Right renal pelvis (tissue), 4 donors: ENCODE measurements around the gene PTPN13. TPM values are rescaled to one million over a fixed set of nuclear protein-coding genes. Genes with fewer than 3 reads are reported as not detected.
"Not testable (repeated sequence)": the region's sequence is repeated elsewhere in the genome, so short reads cannot be mapped to it uniquely, and the experiment has no call there.

Experiments
- DNase-seq, 4 donors: peaks; one replicate each; pipeline ENCODE4 v3.0.0-alpha.2; 2013; ENCODE audit warnings: low read depth in 4 of 4, low spot score in 3 of 4, missing footprints in 1 of 4
- polyA plus RNA-seq, 4 donors: library from polyadenylated mRNA; unstranded; fragments of 120-200 nt; gene quantifications; one replicate each; pipeline ENCODE4 v1.2.1, GENCODE V29; 2013; ENCODE audit not compliant: insufficient read length in 4 of 4

Gene PTPN13
- polyA plus RNA-seq, 4 donors: 115 to 151 (median 139) TPM

DNA sequence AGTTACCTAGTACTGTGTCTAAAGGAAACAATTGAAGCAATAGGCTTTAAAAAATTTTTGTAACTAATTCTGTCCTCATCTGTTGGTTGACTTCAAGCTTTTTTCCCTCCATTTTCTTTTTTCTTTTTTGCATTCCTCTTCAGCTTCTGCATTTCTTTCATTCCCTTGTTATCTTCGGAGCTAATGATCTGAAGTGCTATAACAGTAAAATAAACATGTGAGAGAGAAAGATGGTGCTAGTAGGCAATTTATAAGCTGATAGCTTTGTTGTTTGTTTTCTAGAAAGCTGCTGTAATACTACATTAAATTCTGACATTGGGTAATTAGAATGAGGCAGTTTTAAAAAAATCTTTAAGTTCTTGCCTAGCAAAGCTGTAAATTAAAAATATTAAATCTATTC, 37.1 kb downstream of the PTPN13 start:
- no peak for DNase-seq

DNA sequence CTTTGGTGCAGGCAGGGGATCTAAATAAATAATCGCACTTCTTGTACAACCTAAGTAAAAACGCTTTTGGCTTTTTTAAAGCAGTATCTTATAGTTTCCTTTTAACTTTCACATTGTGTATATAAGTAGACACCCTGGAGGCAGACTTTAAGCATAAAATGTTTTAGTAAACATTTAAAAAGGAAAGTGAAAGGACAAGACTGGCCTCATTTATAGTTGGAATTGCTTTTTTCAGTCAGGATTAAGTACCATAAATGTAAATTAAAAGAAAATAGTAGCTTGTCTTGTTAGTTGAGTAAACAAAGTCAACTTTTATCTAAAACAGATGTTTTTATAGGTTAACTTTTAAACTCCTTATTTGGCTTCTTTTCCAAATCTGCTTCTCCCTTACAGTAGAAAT, 39.7 kb downstream of the PTPN13 start:
- peak in 1 of 4 donors; percentile 14 for DNase-seq

DNA sequence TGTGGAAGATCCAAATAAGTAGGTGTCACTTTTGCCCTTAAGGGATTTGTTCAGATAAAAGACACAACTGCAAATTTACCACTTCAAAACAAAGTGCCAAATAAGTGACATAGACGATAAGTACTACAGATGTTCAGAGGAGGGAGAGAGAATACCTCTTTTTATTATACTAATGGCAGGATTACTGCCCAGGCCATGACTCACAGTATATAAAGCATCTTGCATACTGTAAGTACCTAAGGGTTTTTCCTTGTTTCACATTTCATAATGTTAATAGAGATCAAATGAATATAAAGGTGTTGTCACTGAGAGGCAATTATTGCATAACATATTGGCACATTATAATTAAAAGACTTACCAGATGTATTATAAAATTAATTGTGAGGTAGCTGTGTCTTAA, 46.4 kb downstream of the PTPN13 start:
- DNase-seq: no peak

DNA sequence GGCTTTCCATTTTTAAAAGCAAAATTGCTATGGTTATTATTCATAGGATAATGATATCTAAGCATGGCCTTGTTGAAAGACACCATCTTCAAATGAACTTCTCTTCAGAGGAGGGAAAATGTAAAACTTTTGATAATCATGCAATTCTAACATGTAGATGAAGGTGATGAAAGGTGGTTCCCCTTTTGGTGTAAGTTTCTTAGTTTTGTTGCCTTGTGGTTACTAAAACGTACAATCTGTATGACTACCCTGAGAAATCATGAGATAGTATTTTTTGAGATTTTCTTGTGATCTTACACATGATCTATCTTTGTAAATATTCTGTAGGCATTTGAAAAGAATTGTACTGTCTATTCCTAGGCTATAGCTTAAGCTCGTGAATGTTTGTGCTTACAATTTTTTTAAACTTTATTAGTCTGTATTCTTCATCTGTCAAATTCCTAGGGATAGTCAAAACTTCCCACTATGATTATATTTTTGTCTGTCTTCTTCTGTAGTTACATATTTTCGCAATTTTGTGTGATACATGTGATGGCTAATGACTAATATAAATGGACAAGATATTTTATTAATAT, 47.5 kb downstream of the PTPN13 start:
- no peak for DNase-seq

DNA sequence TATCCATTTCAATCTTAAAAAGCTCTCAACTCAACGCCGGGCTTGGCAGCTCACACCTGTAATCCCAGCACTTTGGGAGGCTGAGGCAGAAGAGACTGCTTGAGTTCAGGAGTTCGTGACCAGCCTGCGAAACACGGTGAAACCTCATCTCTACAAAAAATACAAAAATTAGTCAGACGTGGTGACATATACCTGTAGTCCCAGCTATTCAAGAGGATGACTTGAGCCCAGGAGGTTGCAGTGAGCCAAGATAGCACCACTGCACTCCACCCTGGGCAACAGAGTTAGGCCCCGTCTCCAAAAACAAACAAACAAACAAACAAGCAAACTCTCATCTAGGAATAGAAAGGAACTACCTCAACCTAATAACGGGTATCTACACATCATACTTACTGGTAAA, 50.8 kb downstream of the PTPN13 start:
- DNase-seq: no peak

DNA sequence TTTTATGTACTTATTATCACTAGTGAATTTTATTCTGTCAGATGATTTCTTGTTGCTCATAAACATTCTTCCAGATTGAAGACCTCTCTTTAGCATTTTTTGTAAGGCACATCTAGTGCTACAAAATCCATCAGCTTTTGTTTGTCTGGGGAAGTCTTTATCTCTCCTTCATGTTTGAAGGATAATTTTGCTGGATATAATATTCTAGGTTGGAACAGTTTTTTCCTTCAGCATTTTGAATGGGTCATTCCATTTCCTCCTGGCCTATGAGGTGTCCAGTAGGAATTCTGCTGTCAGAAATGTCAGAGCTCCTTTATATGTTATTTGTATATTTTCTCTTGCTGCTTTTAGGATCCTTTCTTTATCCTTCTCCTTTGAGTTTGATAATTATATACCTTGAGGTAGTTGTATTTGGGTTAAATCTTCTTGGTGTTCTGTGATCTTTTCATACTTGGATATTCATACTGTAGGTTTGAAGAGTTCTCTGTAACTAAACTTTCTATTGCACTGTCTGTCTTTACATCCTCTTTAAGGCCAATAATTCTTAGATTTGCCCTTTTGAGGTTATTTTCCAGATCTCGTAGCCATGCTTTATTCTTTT, 58.3 kb downstream of the PTPN13 start:
- no peak for DNase-seq

DNA sequence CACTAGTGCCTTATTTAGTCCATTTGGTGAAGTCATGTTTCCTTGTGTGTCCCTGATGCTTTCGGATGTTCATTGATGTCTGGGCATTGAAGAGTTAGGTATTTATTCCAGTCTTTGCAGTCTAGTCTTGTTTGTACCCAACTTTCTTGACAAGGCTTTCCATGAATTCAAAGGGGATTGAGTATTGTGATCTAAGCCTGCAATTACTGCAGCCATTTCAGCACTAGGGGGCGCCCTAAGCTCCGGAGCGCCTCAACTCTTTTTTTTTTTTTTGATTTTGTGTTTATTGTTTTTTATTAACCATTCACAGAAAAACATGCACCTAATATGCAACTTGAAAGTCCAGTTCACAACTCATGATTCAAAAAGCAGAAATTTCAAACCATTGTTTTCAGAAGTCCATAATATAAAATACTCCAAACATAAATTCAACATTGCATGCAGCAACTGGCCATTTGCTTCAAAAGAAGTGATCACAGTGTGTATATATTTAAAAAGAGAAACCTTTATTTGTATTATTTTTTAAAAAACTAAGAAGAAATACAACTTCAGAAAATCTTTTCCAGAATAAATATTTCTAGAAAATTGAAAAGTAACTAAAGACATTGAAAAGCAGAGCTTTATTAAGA, 59.2 kb downstream of the PTPN13 start:
- DNase-seq: no peak

DNA sequence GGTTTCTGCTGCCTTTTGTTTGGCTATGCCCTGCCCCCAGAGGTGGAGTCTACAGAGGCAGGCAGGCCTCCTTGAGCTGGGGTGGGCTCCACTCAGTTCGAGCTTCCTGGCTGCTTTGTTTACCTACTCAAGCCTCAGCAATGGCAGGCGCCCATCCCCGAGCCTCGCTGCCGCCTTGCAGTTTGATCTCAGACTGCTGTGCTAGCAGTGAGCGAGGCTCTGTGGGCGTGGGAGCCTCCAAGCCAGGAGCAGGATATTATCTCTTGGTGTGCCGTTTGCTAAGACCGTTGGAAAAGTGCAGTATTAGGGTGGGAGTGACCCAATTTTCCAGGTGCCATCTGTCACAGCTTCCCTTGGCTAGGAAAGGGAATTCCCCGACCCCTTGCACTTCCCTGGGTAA, 62.7 kb downstream of the PTPN13 start:
- not testable (repeated sequence) for DNase-seq

DNA sequence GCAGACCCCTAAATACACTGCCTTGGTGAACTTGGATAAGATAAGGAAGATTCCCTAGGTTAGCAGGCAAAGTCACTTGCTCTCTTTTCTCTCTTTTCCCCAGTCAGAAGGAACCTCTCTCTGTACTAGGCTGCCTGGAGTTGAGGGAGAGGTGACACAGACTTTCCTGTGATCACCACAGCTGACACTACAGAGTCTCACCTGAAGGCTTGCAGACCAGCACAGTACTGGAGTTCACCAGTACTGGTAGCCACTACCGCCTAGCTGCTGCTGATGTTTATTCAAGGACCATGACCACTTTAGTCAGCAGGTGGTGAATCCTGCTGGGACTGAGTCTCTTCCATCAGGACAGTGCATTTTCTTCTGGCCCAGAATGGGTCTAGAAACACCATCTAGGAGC, 63.3 kb downstream of the PTPN13 start:
- no peak for DNase-seq

DNA sequence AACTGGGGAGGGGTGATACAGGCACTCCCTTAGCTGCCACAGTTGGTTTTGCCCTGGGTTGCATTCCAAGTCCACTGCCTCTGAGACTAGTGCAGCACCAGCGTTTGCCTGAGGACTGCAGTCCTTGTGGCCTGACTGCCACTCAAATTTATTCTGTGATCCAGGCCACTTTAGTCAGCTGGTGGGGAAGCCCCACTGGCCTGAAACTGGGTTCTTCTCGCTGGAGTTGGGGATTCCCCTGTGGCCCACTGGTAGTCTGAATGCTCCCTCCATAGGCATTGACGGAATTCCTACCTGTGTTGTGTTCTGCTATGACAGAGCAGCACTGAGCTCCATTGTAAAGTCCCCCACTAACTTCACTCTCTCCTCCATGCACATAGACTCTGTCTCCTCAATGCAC, 63.8 kb downstream of the PTPN13 start:
- no peak for DNase-seq

DNA sequence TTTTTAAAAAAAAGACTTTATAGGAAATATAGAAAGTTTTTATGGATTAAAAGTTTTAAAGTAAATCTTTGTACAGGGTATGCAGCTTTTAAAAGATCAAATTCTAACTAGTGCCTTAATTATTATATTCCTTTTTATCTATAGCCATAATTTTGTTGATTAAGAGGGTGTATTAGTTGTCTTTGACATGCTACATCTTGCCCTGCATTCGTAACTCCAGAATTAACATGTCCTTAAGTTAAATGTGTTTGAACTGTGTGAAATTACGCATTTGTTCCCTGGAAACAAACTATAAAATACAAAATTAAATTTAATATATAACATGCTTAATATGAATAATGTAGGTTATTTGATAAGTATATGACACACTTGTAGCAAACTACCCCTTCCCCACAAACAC, 66.3 kb downstream of the PTPN13 start:
- no peak for DNase-seq

DNA sequence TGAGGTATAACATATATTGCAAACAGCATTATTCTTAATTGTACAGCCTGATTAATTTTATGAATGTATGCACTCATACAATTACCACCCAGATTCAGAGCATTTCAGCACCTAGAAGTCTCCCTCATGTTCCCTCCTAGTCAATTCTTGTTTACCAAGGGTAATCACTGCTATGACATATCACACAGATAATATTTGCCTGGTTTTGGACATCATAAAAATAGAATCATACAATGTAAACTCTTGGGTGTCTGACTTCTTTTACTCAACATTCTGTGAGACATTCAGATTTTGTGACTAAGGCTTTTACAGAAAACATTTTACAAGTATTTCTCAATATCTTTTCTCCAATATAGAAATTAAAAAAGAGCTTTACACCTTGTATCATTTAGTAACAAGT, 66.9 kb downstream of the PTPN13 start:
- no peak for DNase-seq

DNA sequence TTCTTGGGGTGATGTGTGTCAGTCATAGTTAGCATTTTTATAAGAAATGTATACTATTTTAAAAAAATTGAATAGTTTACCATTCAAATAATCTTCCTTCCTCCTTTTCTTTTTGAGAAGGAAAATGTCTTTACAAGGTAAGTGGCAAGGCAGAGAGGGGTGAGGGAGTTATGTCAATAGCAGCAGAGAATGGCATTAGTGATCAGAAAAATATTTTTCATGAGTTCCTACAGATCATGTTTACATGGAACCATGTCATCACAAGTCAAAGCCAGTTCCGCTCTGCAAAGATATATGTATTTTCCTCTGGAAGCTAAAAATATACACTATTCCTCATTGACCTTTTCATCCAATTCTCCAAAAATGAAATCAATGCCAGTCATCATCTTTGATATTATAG, 67.3 kb downstream of the PTPN13 start:
- no peak for DNase-seq

DNA sequence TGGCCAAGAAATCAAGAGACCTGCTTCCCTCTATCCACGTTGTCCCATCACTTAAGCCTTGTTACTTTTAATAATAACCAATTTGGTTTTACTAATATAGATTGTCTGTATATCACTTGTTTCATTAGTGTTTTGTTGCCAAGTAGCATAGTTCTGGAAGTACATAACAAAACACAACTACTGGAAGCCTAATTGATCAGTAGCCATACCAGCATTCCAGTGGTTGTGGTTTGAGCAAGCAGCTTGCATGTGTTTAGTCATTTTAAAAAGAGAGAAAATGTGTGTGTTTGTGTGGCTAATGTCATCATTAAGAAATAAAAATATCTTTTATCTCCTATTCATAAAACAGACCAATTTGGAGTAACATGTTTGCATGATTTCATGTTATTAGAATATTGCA, 70.8 kb downstream of the PTPN13 start:
- DNase-seq: no peak

DNA sequence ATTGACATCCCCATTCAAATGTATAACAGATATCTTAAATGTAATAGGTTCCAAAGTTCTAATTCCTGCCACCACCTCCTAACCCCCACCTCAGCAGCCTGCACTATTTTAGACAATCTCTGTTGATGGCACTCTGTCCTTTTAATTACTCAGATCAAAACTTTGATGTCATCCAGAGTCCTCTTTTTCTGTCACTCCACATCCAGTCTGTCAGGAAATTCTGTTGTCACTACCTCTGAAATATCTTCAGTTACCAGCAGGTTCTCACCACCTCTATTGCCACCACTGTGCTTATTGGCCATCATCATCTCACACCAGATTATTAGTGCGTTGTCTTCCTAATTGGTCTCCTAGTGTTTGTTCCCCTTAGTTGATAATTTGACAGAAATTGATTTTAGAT, 76.2 kb downstream of the PTPN13 start:
- no peak for DNase-seq

DNA sequence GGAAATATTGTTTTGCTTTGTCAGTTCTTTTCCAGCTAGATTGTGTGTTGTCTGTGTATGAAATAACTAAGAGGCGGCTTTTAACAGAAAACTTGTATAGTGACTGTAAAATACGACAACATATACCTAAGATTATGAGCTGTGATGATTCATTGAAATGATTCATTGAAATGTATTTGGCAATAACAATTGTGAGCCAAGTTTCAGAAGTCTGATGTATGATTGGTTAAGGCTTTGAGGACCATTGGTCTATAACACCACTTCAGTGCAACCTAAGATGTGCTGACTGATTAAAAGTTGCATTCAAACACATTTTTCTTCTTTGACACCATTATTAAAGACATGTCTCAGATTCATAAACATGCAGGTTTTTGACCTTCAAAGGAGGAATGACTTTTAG, 76.6 kb downstream of the PTPN13 start:
- DNase-seq: no peak

DNA sequence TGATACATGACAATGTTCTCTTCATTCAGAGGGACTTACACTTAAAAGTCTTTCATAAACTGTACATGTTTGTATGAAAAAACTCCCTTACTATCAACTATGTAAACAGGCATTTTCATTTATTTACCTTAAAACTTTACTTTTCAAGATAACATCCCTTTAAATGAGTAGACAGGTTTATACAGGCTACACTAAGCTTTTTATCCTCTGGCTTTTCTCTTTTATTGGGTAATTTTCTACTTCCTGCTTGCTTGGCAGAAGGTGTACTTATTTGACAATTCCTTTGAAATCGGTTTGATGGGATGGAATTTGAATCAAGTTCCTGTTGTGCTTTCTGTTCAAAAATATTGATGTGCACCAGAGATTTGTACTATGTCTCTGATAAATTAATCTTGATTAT, 81.4 kb downstream of the PTPN13 start:
- DNase-seq: no peak

DNA sequence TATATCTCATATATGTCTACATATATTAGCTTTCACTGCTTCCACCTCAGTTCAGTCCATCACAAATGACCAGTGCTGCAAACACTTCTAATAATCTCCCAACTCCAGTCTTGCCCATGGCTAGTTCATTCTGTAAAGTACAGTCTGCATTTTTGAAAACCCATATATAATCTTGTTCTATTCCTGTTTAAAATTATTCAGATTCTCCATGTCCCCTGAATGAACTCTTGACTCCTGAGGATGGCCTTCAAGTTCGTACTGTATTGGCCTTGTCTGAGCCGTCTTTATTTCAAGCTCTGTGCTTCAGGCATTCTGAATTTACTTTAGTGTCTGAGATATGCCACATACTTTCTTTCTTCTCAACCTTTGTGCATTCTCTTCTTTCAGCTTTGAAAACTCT, 84.7 kb downstream of the PTPN13 start:
- no peak for DNase-seq

DNA sequence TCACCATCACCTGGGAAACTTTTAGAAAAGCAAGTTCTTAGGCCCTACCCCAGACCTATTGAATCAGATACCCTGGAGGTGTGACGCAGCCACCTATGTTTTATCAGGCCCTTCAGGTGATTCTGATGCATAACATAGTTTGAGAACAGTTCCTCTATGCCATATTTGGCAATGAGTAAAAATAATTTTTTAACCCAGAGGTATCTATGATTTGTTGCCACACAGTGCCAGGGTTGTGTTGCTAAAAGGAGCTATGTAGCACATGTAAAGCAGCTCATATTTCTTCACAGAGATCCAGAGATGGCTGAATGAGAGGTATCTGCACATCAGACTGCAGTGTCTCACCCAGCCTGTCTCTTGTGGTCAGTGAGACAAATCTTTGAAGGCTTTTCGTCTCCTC, 85.3 kb downstream of the PTPN13 start:
- DNase-seq: no peak

DNA sequence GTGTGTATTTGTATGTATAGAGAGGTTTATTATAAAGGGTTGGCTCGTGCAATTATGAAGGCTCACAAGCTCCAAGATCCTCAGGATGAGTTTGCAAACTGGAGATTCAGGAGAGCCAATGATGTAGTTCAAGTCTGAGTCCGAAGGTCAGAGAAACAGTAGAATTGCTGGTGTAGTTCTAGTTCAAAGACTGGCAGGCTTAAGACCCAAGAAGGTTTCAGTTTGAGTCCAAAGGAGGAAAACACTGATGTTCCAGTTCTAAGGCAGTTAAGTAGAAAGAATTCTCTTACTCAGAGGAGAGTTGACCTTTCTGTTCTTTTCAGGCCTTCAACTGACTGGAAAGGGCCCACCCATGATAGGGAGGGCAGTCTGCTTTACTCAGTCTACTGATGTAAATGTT, 89.1 kb downstream of the PTPN13 start:
- no peak for DNase-seq

DNA sequence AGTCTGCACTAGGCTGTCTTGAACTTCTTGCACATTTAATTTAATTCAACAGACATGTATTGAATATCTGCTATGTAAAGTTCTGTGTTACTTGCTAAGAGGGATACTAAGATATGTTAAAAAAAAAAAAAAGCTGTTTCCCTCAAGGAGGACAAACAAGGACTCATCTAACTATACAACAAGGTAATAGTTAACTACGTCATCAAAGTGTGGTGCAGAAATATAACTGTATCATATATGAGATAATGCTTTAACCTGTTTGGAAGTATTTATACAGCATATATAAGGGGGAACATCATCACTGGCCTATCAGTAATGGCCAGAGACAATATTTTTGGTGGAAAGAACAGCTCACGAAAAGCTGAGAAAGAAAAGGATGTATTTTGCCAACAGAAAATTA, 89.9 kb downstream of the PTPN13 start:
- no peak for DNase-seq

DNA sequence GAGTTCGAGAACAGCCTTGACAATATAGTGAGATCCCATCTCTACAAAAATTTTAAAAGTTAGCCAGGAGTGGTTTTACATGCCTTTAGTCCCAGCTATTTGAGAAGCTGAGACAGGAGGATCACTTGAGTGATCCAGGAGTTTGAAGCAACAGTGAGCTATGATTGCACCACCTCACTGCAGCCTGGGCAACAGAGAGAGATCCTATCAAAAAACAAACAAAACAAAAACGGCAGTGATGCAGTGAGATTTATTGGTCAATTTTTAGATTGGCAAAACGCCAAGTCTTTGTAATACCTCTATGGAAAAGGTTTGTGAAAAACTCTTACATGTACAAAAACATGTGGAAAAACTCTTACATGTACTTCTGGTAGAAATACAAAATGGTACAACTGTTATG, 91.3 kb downstream of the PTPN13 start:
- no peak for DNase-seq

DNA sequence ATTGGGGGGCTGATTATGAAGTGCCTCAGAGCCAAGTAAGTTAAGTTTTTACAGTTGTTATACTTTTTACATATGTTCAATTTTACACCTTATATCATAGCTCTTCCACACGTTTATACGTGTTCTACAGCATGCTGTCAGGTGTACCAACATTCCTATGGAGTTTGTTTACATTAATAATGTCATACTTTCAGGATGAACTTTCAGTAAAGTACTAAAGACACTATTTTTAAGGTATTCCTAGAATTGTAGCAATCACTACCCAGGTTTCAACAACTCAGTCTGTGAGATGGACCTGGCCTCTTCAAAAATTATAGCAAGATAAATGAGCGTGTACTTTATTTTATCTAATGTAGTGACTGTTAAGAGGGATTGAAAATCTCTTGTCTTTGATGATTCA, 92.6 kb downstream of the PTPN13 start:
- no peak for DNase-seq
